Activated CD4-positive, CD25-positive, alpha-beta regulatory T cell treated with anti-CD3 and anti-CD28 coated beads, Interleukin-2, amount 50 U/mL, for 24 hours (primary cell): ENCODE data around the gene WDR83.

Experiments used
- ATAC-seq, 2 donors: fragments of 150-1000 bp; cut with Tn5 transposase; one replicate each; pipeline ENCODE4 v1.10.0; 2021; ENCODE audit warnings: mild to moderate bottlenecking in 1 of 2, moderate library complexity in 1 of 2

The WDR83 gene

DNA sequence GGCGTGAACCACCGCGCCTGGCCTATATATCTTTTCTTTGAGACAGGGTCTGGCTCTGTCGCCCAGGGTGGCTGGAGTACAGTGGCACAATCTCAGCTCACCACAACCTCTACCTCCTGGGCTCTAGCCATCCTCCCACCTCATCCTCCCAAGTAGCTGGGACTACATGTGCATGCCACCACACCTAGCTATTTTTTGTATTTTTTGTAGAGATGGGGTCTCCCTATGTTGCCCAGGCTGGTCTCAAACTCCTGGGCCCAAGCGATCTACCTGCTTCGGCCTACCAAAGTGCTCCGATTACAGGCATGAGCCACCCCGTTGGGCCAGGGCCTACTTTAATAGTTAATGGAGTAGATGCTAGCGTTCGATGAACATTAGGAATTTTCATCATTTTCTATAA lies 53.7 kb downstream of the WDR83 start:
- ATAC-seq = no peak

DNA sequence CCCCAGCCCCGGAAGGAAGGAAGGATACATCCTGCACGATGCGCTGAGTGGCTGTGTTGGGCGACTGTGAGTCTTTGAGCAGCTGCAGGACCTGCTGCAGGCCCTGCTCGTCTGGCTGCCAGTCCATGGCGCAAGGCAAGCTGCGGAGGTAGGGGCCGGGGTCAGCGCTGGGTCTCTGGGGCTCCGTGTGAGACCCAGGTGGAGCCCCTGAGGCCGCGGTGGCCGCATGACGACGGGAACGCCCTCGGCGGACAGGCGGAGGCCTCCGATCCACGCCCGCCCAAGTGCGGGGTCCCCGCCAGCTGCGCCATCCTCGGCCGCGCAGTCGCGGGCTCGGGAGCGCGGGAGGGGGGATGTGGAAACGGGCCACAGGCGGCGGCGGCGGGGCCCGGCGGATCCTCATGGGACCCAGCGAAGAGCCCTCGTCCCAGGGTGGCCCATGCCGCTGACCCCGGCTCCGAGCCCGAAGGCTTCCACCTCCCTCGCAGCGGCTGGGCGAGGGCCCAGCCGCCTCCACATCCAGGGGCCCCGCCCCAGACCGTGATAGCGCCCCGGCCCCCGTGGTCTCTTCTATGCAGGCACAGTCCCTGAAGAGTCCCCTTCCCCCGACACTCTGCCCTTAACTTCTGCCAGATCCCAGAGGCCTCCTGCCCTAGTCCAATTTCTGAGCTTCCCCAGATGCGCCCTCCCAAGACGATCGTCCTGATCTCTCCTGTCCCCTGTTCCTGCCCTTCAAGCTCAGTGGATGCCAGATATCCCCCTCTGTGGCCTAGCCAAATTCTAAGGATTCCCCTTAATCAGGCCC lies 54.4 kb downstream of the WDR83 start:
- ATAC-seq = no peak

DNA sequence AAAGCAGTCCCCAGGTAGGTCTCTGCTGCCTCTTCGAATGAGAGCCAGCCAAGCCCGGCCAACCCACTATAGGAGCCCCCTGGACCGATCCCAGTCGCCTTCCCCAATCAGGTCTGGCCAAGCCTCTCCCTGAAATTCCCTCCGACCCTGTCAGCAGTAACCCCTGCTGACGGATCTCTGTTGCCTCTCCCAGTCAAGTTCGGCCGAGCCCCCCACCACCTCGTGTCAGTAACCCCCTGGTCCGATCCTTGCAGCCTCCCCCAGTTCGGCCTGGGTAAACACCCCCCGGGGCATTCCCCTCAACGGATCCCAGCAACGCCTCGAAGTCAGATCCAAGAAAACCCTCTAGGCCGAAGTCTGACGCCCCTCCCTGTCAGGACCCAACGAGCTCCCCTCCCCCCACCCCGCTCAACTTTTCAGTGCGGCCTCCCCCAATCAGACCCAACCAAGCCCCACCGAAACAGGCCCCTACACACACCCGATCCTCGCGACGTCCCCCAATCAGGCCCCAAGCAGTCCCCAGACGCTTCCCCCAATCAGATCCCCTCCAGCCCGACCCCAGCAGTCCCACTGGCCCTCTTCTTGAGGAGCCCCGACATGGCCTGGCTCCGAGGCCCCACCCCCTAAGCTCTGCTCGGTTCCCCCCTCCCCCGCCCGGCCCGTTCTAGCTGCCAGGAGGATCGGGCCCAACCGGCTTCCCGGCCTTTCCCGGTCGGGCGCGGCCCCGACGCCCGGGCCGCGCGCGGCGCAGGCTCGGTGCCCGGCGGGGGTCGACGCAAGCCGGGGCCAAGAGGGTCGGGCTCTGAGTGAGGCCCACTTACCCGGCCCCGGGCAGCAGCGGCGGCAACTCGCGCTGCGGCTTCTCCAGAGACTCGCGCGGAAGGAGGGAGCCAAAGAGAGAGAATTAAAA lies 55.3 kb downstream of the WDR83 start:
- peak; percentile 33 for ATAC-seq

GRCh38 chr19:12722566-12723380 lies 56.2 kb downstream of the WDR83 start:
- ATAC-seq = peak; percentile 91 to 92

DNA sequence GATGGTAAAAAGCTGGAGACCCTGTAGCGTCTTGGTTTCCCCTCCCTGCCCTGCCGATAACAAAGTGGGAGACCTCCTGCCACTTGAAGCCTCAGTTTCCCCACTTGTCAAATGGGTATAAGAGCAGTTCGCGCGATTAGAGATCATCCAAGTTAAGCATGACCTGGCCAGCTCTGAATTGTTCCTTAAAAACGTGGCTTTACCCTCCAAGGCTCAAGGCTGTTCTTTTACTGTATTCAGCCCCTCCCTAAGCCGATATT lies 56.7 kb downstream of the WDR83 start:
- no peak for ATAC-seq

- ATAC-seq = peak; percentile 55 to 63
These were observed 57.2 kb downstream of the WDR83 start, which contains the start of gene TNPO2 for GRCh38 chr19:12723641-12724426. Gene TNPO2 (minus strand): TSS chr19:12723932. CDS start chr19:12720977, 2,955 bp downstream.
